Fibroblast of skin of right quadriceps (primary cell): ENCODE results near the gene DIS3L2.
"Not testable (repeated sequence)": the region's sequence is repeated elsewhere in the genome, so short reads cannot be mapped to it uniquely, and the experiment has no call there.

Experiments
- DNase-seq: peaks from one replicate; pipeline ENCODE4 v3.0.0-alpha.2; 2013

The DIS3L2 gene

DNA sequence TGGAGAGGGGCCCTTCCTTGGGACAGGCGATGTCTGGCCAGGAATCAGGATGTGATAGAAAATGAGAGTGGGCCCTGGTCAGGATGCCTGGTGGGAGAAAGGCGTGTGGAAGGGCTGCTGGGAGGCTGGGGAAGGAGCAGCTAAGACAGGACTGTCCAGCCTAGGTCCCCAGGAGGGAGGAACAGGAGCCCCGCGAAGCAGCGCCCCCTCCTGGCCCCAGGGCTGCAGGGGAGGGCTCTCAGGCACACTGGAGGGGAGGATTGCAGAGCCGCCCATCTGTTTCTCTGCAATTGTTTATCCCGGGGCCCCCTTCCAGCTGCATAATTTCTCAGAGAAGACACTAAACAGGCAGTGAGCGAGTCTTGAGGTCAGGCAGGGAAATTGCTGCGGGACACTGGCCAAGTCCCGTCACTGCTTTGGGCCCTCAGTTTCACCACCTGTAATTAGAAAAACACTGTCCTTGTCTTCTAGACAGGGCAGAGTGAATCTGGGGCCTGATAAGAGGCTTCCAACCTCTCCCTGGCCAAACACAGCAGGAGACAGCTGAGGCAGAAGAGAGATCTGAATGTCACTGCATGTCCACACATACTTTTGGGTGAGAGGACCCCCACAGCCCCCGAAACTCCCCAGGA, 31.4 kb upstream of the DIS3L2 start:
- DNase-seq = no peak

DNA sequence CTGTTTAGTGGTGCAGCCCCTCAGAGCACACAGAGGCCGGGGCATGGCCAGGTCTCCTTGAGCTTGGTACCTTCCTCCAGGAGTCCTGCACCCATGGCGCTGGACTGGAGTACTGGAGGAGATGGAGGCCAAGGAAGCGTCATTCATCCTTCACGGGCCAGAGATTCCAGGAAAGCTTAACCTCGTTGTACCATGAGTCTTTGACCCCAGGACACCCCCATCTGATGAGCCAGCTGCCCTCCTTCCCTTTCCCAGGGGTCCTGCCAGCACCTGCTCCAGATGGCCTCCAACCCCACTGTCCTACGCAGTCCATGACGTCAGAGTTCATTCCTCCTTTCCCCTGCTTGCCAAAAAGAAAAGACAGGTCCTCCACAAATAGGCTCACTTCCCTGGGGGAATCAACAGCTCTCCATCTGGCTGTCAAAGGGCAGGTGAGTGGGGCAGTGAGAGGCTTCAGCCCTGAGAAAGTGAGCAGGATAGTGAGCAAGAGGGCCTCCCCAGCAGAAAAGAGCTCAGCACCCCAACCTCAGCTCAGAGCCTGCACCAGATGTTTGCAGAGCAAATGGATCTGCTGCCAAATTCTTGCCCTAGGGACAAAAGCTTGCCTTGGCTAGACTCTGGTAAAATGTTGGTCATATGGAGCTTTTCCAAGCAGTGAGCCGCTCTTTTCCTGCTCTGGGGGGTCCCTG, 30.8 kb upstream of the DIS3L2 start:
- DNase-seq = no peak

DNA sequence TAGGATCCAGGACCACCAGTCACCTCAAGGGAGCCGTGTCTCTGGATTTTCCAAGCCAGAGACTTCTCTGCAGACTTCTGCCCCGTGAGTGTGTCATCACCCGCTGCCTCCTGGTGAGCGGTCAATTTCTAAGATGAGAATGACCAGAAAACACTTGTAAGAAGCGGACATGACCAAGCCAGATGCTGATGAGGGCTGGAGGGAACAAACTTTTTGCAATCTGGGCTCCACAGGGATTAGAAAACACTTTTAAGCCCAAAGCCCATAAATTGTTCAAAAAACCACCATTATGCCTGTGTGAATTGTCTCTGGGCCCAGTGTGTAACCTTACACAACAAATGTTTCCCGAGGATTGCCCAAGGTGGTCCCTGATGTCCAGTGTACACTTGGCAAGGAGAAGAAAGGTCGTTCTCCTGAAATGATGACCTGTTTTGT, 30.0 kb upstream of the DIS3L2 start:
- no peak for DNase-seq

DNA sequence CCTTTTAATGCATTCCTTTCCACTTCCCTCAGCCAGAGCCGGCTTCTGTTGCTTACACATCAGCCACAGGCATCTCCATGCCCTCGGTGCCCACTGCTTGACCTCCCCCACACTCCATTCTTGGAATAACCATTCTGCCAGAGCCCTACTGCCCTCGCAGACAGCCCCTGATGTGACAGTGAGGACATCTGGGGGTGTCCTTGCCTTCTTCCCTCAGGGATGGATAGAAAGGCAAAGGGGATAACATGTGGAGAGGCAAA, 28.9 kb upstream of the DIS3L2 start:
- no peak for DNase-seq

DNA sequence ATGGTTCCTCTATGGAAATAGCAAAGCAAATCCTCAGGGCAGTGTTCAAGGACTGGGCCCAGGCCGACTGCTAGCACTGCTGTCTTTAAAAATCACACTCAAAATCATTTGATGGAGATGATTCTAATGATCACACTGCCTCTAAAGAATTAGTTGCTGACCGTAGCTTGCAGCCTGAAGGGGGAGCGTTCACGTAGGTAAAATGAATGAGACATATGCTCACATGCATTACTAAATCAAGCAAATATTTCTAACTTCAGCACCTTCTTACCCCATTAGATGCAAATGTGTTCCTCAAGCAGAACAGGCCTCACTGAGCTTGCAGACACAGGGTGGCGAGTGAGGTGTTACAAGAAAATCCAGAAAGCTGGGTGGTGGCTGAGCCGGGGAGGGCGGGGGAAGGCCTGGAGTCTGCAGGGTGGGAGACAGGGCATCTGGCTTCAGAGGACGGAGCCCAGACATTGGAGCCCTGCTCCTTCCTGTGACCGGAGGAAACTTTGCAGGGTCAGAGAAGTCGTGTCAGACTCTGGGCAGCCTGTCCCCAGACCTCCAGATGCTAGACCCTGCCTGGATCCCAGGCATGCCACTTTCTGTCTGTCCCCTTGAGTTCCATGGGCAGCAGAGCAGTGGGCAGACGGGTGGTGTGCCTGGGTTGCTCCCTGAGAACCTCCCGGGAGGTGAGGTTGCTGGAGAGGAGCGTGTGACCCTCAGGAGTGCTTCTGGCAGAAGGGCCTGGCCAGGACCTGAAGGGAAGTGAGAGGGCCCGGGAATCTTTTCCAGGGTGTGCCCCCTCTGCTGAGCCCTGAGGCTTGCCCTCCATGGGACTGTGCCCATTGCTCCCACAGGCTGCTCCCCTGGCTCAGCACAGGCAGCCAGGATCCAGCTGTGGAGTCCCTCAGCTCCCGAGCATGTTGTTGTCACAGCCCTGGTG, 28.3 kb upstream of the DIS3L2 start:
- DNase-seq = no peak

DNA sequence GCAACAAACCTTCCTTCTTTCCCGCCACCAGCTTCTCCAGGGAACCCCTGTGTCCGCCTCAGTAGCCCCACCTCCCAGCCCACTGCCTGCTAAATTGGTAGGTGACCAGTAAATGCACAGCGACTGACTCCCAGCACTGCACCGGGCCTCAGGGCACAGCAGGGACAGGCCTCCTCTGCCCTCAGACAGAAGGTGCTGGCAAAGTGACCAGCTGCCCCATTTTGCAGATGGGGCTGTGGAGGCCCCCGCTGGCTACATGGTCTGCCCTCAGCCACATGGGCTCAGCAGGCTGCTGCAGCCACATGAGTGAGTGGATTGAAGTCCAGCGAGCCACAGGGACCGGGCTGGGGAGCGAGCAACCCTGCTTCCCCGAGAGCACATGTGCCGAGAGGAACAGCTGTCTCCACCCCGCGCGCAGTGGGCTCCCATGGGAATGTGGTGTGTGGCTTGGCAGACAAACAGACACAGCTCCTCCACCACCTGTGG, 27.6 kb upstream of the DIS3L2 start:
- DNase-seq = no peak

DNA sequence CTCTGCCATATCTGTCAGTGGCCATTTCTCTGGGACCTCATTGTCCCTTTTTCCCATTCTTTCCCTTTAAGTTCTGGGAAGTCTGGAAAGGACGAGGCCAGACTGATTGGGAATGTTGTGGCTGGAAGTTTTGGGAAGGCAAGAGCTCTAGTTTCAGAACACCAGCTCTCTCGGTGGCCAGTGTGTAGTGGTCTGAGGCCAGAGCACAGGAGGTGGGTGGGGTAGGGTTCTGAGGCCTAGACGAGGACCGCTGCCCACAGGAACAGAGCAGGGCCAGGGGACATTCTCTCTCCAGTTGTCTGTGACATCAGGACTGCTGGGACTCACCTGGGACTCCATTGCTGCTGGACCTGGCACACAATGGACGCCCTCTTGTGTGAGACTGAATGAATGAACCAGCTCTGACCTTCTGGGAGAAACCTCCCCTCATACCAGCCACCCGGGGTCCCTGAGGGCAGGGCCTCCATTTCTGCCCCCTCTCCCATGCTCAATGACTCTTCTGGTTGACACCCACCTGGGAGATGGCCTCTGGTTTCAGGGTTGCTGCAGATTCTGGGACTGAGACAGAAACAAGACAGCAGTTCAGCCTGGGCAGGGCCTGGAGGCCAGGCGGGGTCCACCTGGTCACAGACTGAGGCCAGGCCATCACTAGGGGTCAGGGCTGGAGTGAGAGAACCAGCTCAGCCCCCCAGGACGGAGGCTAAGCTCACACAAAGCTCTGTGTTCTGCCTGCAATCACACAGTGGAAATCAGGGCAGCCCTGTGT, 26.9 kb upstream of the DIS3L2 start:
- no peak for DNase-seq

DNA sequence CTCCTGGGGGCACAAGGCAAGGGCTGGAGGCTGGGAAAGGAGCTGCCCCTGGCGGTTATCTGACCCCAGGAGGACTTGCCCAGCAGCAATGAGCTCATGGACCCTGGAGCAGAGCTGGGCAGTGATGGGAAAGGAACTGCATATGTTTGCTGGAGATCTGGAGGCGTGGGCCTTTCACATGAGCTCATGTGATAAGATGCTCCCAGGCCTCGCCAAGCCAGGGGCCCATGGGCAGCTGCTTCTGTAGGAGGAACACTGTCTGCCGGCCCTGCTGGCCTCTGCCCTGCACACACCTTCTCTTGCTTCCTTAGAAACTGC, 26.3 kb upstream of the DIS3L2 start:
- no peak for DNase-seq

DNA sequence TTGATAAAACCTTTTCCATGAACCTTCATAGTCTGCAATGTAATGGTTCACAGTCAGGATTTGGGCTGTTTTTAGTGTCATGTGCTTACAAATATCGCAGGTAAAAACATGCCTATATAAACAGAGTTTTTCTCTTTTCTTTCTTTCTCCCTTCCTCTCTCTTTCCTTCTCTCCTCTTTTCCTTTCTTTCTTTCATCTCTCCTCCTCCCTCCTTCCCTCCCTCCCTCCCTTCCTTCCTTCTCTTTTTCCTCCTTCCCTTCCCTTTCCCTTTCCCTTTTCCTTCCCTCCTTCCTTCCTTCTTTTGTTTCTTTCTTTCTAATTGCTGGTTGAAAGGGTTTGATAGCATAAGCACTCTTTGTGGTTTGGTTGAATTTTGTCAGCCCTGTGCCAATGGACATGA, 25.7 kb upstream of the DIS3L2 start:
- no peak for DNase-seq

DNA sequence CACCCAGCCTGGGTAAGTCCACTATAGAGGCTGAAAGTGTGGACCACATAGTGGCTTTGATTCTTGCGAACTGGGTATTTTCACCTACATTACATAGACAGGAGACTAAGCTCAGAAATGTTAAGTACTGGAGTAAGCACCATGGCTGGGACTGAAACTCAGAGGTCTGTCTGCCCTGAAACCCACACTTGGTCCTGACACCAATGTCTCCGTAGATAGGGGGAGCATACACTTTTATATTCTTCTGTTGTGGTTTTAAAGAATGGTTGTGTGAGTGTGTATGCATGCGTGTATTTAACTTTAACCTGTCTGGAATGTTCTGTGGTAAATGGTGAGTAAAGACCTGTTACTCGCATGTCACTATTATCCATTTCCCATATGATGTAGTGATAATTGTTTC, 25.0 kb upstream of the DIS3L2 start:
- DNase-seq = no peak

DNA sequence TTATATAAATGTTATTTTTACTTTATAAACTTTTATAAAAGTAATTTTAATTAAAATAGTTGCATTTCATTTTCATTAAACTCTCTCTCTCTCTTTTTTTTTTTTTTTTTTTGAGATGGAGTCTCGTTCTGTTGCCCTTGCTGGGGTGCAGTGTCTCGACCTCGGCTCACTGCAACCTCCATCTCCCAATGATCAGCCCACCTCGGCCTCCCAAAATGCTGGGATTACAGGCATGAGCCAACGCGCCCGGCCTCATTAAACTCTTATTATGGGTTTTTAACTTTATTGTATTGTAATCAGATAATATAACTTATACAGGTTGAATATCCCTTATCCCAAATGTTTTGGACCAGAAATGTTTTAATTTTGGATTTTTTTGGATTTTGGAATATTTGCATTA, 24.5 kb upstream of the DIS3L2 start:
- DNase-seq = no peak

DNA sequence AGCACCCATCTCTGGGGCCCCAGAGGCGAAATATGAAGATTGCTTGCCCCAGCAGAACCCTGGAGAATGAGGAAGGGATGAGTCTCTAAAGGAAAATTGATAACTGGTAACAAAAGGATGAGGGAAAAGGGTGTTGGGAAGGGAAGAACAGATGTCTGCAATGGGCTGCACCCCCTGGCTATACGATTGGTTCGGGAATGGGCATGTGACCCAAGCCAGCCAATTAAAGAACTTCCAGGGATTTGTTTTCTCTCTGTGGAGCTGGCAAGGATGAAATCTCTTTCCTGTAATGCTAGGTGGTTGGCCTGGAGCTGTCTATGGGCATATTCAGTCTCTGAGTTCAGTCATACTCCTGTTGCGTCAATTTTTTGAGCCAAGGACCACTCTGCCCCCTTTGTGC, 22.5 kb upstream of the DIS3L2 start:
- DNase-seq = no peak

DNA sequence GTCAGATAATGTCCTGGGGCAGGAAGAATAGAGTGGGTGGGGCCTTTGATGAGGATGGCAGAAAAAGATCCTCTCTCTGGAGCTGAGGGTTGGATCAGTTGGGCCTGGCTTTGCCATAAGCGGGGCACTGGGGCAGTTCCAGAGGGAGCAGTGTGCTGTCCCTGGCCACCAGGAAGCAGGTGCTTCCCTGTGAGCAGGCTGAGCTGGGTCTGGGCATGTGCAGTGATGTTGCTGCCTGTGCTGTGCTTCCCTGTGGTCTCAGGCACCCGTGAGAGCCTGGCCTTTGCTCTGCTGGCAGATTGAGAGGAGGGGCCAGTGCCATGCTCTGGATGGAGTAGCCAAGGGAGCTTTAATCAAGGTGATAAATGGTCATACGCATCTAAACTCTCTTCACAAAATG, 20.7 kb upstream of the DIS3L2 start:
- no peak for DNase-seq

DNA sequence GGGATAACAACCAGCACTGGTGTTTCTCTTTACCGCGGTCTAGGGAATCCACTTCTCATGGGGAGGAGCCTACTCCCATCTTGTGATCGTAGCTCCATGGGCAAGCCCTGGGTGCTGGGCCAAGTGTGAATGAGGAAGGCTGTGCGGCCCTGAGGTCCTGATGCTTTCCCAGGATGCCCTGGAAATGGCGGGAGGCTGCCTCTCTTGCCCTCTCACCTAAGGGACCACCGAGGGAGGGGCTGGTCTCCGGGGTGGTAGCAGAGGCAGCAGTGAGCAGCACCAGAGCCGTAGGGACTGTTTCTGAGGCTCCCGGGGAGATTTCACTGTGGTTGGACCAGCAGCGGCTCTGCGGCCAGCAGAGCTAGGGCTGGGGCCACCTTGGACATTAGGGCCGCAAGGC, 19.8 kb upstream of the DIS3L2 start:
- DNase-seq = no peak

DNA sequence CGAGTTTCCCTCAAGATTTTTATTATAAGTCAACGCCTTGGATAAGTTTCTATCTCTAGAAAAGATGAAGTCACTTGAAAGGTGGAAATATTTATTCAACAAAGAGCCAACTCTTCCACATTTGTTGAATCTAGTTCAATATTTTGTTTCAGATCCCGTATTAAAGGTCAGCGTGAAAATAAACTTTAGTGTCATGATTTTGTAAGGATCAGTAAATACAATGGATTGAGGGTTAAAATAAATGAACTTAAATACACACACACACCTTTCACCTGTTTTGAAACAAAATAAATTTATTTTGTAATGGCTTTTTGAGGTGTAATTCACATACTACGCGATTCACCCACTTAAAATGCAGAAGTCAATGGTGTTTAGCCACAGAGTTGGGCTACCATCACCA, 19.3 kb upstream of the DIS3L2 start:
- no peak for DNase-seq

DNA sequence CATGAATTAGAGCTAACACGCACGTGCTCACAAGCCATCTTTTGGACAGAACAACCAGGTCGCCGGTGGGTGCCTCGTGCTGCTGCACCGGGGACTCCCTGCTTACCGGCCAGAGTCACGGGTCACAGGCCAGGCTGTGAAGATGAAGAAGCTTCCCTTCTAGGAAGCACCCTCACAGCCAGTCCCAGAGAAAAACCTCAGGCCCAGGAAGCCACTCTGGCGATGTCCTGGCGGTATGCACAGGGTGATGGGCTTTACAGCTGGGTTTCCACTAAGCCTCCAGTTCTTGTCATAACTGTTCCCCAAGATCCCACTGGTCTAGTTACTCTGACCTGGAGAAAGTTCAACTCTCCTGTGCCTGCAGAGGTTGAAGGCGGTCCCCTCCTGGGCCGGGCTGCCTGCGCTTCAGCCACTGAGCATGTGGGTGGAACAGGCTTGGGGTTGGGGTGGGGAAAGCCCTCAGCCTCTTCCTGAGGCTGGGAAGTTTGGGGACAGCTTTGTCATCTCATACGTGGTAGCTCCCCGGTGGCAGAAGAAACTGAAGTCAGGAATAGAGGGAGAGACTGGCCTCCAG, 15.2 kb upstream of the DIS3L2 start:
- no peak for DNase-seq

DNA sequence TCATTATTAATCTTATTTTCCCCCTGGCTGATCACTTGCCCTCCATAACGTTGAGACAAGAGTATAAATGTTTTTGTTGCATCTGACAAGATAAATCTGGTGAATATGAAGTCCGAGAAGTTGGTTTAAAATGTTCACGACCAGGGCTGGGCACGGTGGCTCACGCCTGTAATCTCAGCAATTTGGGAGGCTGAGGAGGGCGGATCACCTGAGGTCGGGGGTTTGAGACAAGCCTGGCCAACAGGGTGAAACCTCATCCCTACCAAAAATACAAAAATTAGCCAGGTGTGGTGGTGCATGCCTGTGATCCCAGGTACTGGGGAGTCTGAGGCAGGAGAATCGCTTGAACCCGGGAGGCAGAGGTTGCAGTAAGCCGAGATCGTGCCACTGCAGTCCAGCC, 14.4 kb upstream of the DIS3L2 start:
- DNase-seq = not testable (repeated sequence)

DNA sequence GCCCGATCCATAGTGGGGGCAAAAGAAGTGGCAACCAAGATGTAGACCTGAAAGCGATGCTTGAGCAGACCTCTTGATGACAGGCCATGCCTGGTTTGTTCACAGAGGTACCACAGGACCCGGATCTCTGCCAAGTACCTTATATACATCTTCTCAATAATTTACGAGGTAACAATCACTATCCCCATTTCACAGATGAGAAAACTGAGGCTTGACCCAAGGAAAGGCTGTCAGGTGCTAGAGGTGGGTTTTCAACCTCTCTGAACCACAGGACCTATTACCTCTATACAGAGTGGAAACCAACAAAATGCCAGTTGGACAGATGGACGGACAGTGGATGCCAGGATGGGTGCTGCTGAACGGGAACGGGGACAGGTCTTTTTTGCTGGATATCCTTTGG, 13.8 kb upstream of the DIS3L2 start:
- DNase-seq = no peak

DNA sequence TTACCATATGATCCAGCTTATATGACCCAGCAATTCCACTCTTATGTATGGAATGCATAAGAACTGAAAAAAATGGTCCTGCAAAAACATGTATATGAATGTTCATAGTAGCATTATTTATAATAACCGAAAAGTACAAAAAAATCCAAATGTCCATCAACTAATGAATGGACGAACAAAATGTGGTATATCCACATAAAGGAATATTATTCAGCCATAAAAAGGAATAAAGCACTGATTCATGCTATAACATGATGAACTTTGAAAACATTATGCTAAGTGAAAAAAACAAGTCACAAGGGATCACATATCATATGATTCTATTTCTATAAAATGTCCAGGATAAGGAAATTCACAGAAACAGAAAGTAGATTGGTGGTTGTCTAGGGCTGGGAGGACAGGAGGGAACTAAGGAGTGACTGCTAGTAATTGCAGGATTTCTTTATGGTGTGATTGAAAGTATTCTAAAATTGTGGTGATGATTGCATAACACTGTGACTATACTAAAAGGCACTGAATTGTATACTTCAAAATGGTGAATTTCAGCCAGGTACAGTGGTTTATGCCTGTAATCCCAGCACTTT, 10.0 kb upstream of the DIS3L2 start:
- DNase-seq = no peak

DNA sequence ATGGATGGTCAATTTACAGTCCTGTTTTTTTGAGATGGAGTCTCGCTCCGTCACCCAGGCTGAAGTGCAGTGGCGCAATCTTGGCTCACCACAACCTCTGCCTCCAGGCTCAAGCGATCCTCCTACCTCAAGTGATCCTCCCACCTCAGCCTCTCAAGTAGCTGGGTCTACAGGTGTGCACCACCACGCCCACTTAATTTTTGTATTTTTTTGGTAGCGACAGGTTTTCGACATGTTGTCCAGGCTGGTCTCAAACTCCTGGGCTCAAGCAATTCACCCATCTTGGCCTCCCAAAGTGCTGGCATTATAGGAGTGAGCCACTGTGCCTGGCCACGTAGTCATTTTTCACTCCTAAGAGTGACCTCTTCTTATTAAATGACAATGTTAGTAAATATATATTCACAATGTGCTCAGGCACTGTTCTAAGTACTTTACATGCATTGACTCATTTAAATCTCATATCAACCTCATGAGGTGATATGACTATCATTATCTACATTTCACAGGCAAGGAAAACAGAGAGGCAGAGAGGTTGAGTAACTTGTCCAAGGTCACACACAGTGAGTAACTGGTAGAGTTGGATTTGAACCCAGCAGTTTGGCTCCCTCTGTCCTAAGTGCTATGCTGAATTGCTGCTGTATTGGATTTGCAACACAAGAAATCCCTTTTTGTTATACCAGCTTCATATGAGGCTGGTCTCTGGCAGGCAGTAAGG, 5.6 kb upstream of the DIS3L2 start:
- DNase-seq = no peak

DNA sequence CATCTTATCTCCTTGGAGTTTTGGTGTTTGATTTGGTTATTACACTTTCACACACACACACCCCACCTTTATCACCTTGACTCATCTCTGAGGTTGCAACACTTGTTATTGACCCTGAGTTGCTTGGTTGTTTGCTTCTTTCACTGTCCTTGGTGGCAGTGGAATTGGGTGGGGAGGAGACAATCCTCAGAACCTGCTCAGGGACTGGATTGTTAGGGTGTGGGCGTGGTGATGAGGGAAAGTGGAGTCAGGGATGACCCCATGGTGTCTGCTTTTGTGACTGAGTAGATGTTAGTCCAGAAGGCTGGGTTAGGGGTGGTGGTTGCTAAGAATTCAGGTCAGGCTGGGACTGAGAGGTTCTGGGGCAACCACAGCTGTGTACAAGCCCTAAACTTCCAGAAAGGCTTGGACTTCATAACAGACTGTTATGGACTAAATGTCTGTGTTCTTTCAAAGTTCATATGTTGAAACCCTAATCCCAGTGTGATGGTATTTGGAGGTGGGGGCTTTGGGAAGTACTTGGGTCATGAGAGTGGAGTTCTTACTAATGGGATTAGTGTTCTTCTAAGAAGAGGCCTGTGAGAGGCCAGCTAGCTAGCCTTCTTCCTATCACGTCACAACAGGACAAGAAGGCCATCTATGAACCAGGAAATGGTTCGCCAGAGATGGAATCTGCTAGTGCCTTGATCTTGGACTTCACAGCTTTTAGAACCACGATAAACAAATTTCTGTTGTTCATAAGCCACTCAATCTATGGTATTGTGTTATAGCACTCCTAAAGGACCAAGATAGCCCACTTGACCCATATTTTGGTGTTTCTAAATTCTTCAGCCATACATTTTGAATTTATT, 3.4 kb upstream of the DIS3L2 start:
- DNase-seq = no peak
